ENCODE measurements around the gene C1orf198.

GRCh38 chr1:230895452-230895851 is 27.1 kb upstream of the C1orf198 start:
- no peak for TF ChIP-seq CTCF (IDR thresholded peaks at IDR 0.05; ENCODE audit: low read depth, low read length)
- TF ChIP-seq EZH2phosphoT487 (IDR thresholded peaks at IDR 0.05; ENCODE audit: low read depth) = no peak
